CD4-positive, CD25-positive, alpha-beta regulatory T cell (primary cell): ENCODE results near the gene SHC2. TPM values are rescaled to one million over a fixed set of nuclear protein-coding genes. Genes with fewer than 3 reads are reported as not detected.

Source experiments
- ATAC-seq, 2 donors: fragments of 150-1000 bp; cut with Tn5 transposase; one replicate each; pipeline ENCODE4 v1.10.0; 2021; ENCODE audit warnings: low read depth in 2 of 2, moderate number of reproducible peaks in 2 of 2, moderate library complexity in 1 of 2
- DNase-seq, 3 donors: peaks; one replicate each; pipeline versions ENCODE4 v3.0.0 to v3.0.0-alpha.2; 2012 to 2022; ENCODE audit warnings: mixed read lengths in 1 of 3
- H3K27ac ChIP-seq: one replicate; pipeline ENCODE4 v1.7.0; 2013; ENCODE audit warnings: mild to moderate bottlenecking, low read length; ENCODE audit not compliant: insufficient read depth, poor library complexity, severe bottlenecking
- H3K27me3 ChIP-seq: one replicate; pipeline ENCODE4 v1.7.0; 2013; ENCODE audit warnings: low read length; ENCODE audit not compliant: control insufficient read depth, insufficient read depth
- H3K36me3 ChIP-seq: one replicate; pipeline ENCODE4 v1.7.0; 2013; ENCODE audit warnings: mild to moderate bottlenecking, low read length, moderate library complexity; ENCODE audit not compliant: control insufficient read depth, insufficient read depth
- H3K4me1 ChIP-seq: 2 replicates; pipeline ENCODE4 v1.7.0; 2013; ENCODE audit warnings: mild to moderate bottlenecking, low read length; ENCODE audit not compliant: insufficient read depth, control insufficient read depth, poor library complexity, severe bottlenecking
- H3K4me3 ChIP-seq: one replicate; pipeline ENCODE4 v1.7.0; 2013; ENCODE audit warnings: low read depth, mild to moderate bottlenecking, low read length, moderate library complexity
- H3K9me3 ChIP-seq, 2 experiments: 1 replicate in 1 of 2; 2 replicates in 1 of 2; pipeline ENCODE4 v1.7.0; 2013; ENCODE audit warnings: low read length in 2 of 2, mild to moderate bottlenecking in 1 of 2, moderate library complexity in 1 of 2; ENCODE audit not compliant: control insufficient read depth in 2 of 2
- H3K27ac Mint-ChIP-seq, 3 donors: one replicate each; pipeline ENCODE4 v1.8.0; 2020 to 2022; ENCODE audit warnings: mild to moderate bottlenecking in 3 of 3, mixed read lengths in 3 of 3, moderate library complexity in 2 of 3
- H3K27me3 Mint-ChIP-seq: one replicate; pipeline ENCODE4 v1.8.0; 2022; ENCODE audit warnings: mild to moderate bottlenecking, mixed read lengths
- H3K36me3 Mint-ChIP-seq: one replicate; pipeline ENCODE4 v1.8.0; 2020; ENCODE audit warnings: mixed read lengths
- H3K4me1 Mint-ChIP-seq, 4 donors: one replicate each; pipeline ENCODE4 v1.8.0; 2020 to 2022; ENCODE audit warnings: mixed read lengths in 4 of 4, mild to moderate bottlenecking in 1 of 4
- H3K4me3 Mint-ChIP-seq, 4 donors: one replicate each; pipeline ENCODE4 v1.8.0; 2020 to 2022; ENCODE audit warnings: mild to moderate bottlenecking in 4 of 4, mixed read lengths in 4 of 4, moderate library complexity in 3 of 4
- H3K9me3 Mint-ChIP-seq, 7 donors: one replicate each; pipeline ENCODE4 v1.8.0; 2020 to 2022; ENCODE audit warnings: mixed read lengths in 7 of 7, mild to moderate bottlenecking in 3 of 7, moderate library complexity in 2 of 7
- polyA plus RNA-seq, 4 donors: library from polyadenylated mRNA; unstranded; fragments of 300-500 nt; fragmentation: Illumina TruSeq; gene quantifications; one replicate each; pipeline ENCODE4 v1.2.3, GENCODE V29; 2021
- total RNA-seq: library from RNA; stranded (reverse); gene quantifications from one replicate; pipeline ENCODE4 v1.2.3, GENCODE V29; 2022

The SHC2 gene
- total and polyA plus RNA-seq, 5 donors from 2014 or later: not detected

GRCh38 chr19:408441-408901 lies 52.4 kb downstream of the SHC2 start:
- Mint-ChIP-seq H3K4me1 (peaks cover 0 to 6% (median 4%) of the 10 kb centered on the region in 4 donors), H3K36me3 (no peaks in the 10 kb centered on the region), H3K27ac (no peak overlapping the region), H3K4me3 (no peak overlapping the region), H3K27me3 (peaks cover 16% of the 10 kb centered on the region), H3K9me3 (peaks cover 0 to 3% (median 0%) of the 10 kb centered on the region in 7 donors)
- H3K4me3 ChIP-seq: no peak overlapping the region
- DNase-seq: no peak
- ATAC-seq: no peak
- no peak overlapping the region for H3K27ac ChIP-seq
- peaks cover 18% of the 10 kb centered on the region for H3K4me1 ChIP-seq
- no peaks in the 10 kb centered on the region for H3K36me3 ChIP-seq
- H3K9me3 ChIP-seq: no peaks in the 10 kb centered on the region
- H3K27me3 ChIP-seq: no peaks in the 10 kb centered on the region

GRCh38 chr19:407511-408440 lies 53.1 kb downstream of the SHC2 start:
- Mint-ChIP-seq H3K4me3 (no peak overlapping the region), H3K27ac (no peak overlapping the region), H3K9me3 (peaks cover 0 to 3% (median 0%) of the 10 kb centered on the region in 7 donors), H3K4me1 (peaks cover 0 to 6% (median 4%) of the 10 kb centered on the region in 4 donors), H3K36me3 (no peaks in the 10 kb centered on the region), H3K27me3 (peaks cover 16% of the 10 kb centered on the region)
- no peak for ATAC-seq
- Histone ChIP-seq H3K36me3 (no peaks in the 10 kb centered on the region), H3K4me1 (peaks cover 18% of the 10 kb centered on the region), H3K4me3 (no peak overlapping the region), H3K27ac (no peak overlapping the region), H3K27me3 (no peaks in the 10 kb centered on the region), H3K9me3 (no peaks in the 10 kb centered on the region)
- no peak for DNase-seq

GRCh38 chr19:406971-407510 lies 53.8 kb downstream of the SHC2 start:
- H3K27me3 ChIP-seq: no peaks in the 10 kb centered on the region
- no peak overlapping the region for H3K27ac ChIP-seq
- peaks cover 18% of the 10 kb centered on the region for H3K4me1 ChIP-seq
- no peak for DNase-seq
- H3K36me3 ChIP-seq: no peaks in the 10 kb centered on the region
- H3K4me3 ChIP-seq: no peak overlapping the region
- Mint-ChIP-seq H3K36me3 (no peaks in the 10 kb centered on the region), H3K4me1 (peaks cover 0 to 6% (median 4%) of the 10 kb centered on the region in 4 donors), H3K4me3 (no peak overlapping the region), H3K27ac (no peak overlapping the region), H3K27me3 (peaks cover 20% of the 10 kb centered on the region), H3K9me3 (peaks cover 0 to 3% (median 0%) of the 10 kb centered on the region in 7 donors)
- no peaks in the 10 kb centered on the region for H3K9me3 ChIP-seq
- no peak for ATAC-seq

- Histone ChIP-seq H3K27me3 (no peaks in the 10 kb centered on the region), H3K4me1 (peaks cover 18% of the 10 kb centered on the region), H3K4me3 (no peak overlapping the region), H3K9me3 (no peaks in the 10 kb centered on the region), H3K27ac (no peak overlapping the region), H3K36me3 (no peaks in the 10 kb centered on the region)
- no peak overlapping the region for H3K27ac Mint-ChIP-seq
- DNase-seq: no peak
- no peaks in the 10 kb centered on the region for H3K36me3 Mint-ChIP-seq
- H3K27me3 Mint-ChIP-seq: peaks cover 20% of the 10 kb centered on the region
- no peak overlapping the region for H3K4me3 Mint-ChIP-seq
- no peak for ATAC-seq
- peaks cover 0 to 3% (median 0%) of the 10 kb centered on the region in 7 donors for H3K9me3 Mint-ChIP-seq
- peaks cover 0 to 6% (median 4%) of the 10 kb centered on the region in 4 donors for H3K4me1 Mint-ChIP-seq
These were observed 54.6 kb downstream of the SHC2 start for GRCh38 chr19:406135-406781.

- Mint-ChIP-seq H3K4me3 (peak overlapping the region in 1 of 4 donors; percentile 50), H3K4me1 (peaks cover 0 to 6% (median 4%) of the 10 kb centered on the region in 4 donors), H3K9me3 (peaks cover 0 to 3% (median 0%) of the 10 kb centered on the region in 7 donors), H3K36me3 (no peaks in the 10 kb centered on the region), H3K27me3 (peaks cover 20% of the 10 kb centered on the region), H3K27ac (no peak overlapping the region)
- Histone ChIP-seq H3K27ac (no peak overlapping the region), H3K9me3 (no peaks in the 10 kb centered on the region), H3K4me1 (peaks cover 18% of the 10 kb centered on the region), H3K27me3 (no peaks in the 10 kb centered on the region), H3K36me3 (no peaks in the 10 kb centered on the region), H3K4me3 (no peak overlapping the region)
- ATAC-seq (no peak), DNase-seq (no peak)
These were observed 55.5 kb downstream of the SHC2 start for GRCh38 chr19:405121-405965.

- H3K4me3 ChIP-seq: no peak overlapping the region
- H3K4me1 Mint-ChIP-seq: no peaks in the 10 kb centered on the region
- no peak for DNase-seq
These were observed 57.4 kb downstream of the SHC2 start for GRCh38 chr19:403221-404027.

More at GRCh38 chr19:403221-404027, 57.4 kb downstream of the SHC2 start:
- H3K9me3 ChIP-seq: no peaks in the 10 kb centered on the region
- H3K27ac Mint-ChIP-seq: peak overlapping the region in 1 of 3 donors; percentile 26
- no peaks in the 10 kb centered on the region for H3K36me3 Mint-ChIP-seq
- peaks cover 8% of the 10 kb centered on the region for H3K27me3 Mint-ChIP-seq
- no peaks in the 10 kb centered on the region for H3K27me3 ChIP-seq
- H3K4me1 ChIP-seq: peaks cover 5% of the 10 kb centered on the region
- no peak for ATAC-seq
- H3K9me3 Mint-ChIP-seq: peaks cover 0 to 3% (median 0%) of the 10 kb centered on the region in 7 donors
- H3K27ac ChIP-seq: no peak overlapping the region
- H3K4me3 Mint-ChIP-seq: no peak overlapping the region
- H3K36me3 ChIP-seq: no peaks in the 10 kb centered on the region
